T-cell (primary cell): ENCODE measurements around the gene SERPING1. TPM values are rescaled to one million over a fixed set of nuclear protein-coding genes. Genes with fewer than 3 reads are reported as not detected.

Source experiments
- ATAC-seq, 4 experiments: fragments of 200-7000 bp in 3 of 4; fragments of 150-1000 bp in 1 of 4; cut with Tn5 transposase; replicated peaks in 1 of 4; 1 replicate in 3 of 4; 2 replicates in 1 of 4; pipeline ENCODE4 v1.10.0; 2021; ENCODE audit warnings: moderate library complexity in 3 of 4, mild to moderate bottlenecking in 2 of 4, moderate number of reproducible peaks in 1 of 4
- CTCF ChIA-PET, 2 donors: fragments of 300-600 bp; sonication (Branson Sonifier 250); formaldehyde crosslinking; loops; one replicate each; lab custom pipeline; 2022; ENCODE audit warnings: antibody characterized with exemption in 2 of 2; lab: Charles Lee
- POLR2A ChIA-PET, 2 donors: fragments of 300-600 bp; sonication (Branson Sonifier 250); formaldehyde crosslinking; loops; one replicate each; lab custom pipeline; 2022; ENCODE audit warnings: antibody characterized with exemption in 2 of 2; lab: Charles Lee
- DNase-seq, 35 experiments: peaks; one replicate each; pipeline versions ENCODE4 v3.0.0 to v3.0.0-alpha.2; 2013 to 2023
- H3K27ac ChIP-seq: one replicate; pipeline ENCODE4 v1.5.1; 2013; ENCODE audit warnings: low read length
- H3K27me3 ChIP-seq, 2 experiments: replicated peaks in 1 of 2; 1 replicate in 1 of 2; 2 replicates in 1 of 2; pipeline versions ENCODE4 v1.6.1 to v1.7.0; 2013; ENCODE audit warnings: low read length in 1 of 2, mixed read lengths in 1 of 2; ENCODE audit not compliant: control insufficient read depth in 2 of 2, insufficient read depth in 2 of 2; ENCODE audit errors: extremely low read depth in 1 of 2
- H3K36me3 ChIP-seq, 2 donors: 1 replicate in 1 of 2; 2 replicates in 1 of 2; pipeline versions ENCODE4 v1.6.1 to v1.7.0; 2013; ENCODE audit warnings: low read length in 1 of 2; ENCODE audit not compliant: control insufficient read depth in 2 of 2, insufficient read depth in 1 of 2; ENCODE audit errors: extremely low read depth in 1 of 2
- H3K4me1 ChIP-seq, 2 experiments: 1 replicate in 1 of 2; 2 replicates in 1 of 2; pipeline versions ENCODE4 v1.6.1 to v1.7.0; 2013; ENCODE audit warnings: low read length in 2 of 2, mixed read lengths in 1 of 2; ENCODE audit not compliant: insufficient read depth in 2 of 2, control insufficient read depth in 1 of 2; ENCODE audit errors: extremely low read depth in 1 of 2
- H3K4me3 ChIP-seq, 2 donors: 1 replicate in 1 of 2; 2 replicates in 1 of 2; pipeline versions ENCODE4 v1.5.1 to v1.7.0; 2013; ENCODE audit warnings: mild to moderate bottlenecking in 2 of 2, low read length in 1 of 2, moderate library complexity in 1 of 2; ENCODE audit not compliant: control insufficient read depth in 1 of 2; ENCODE audit errors: extremely low read depth in 1 of 2
- H3K9me3 ChIP-seq: 2 replicates; pipeline ENCODE4 v1.7.0; 2013
- H3K27ac Mint-ChIP-seq, 2 donors: one replicate each; pipeline ENCODE4 v1.8.0; 2020 to 2021; ENCODE audit warnings: mild to moderate bottlenecking in 2 of 2, mixed read lengths in 2 of 2
- H3K27me3 Mint-ChIP-seq, 2 donors: one replicate each; pipeline ENCODE4 v1.8.0; 2021 to 2022; ENCODE audit warnings: mixed read lengths in 2 of 2
- H3K36me3 Mint-ChIP-seq: one replicate; pipeline ENCODE4 v1.8.0; 2021; ENCODE audit warnings: mixed read lengths
- H3K4me1 Mint-ChIP-seq, 3 donors: one replicate each; pipeline ENCODE4 v1.8.0; 2020 to 2022; ENCODE audit warnings: mixed read lengths in 3 of 3, mild to moderate bottlenecking in 1 of 3
- H3K4me3 Mint-ChIP-seq, 3 donors: one replicate each; pipeline ENCODE4 v1.8.0; 2020 to 2022; ENCODE audit warnings: mild to moderate bottlenecking in 3 of 3, mixed read lengths in 3 of 3, moderate library complexity in 3 of 3
- H3K9me3 Mint-ChIP-seq, 3 donors: one replicate each; pipeline ENCODE4 v1.8.0; 2020 to 2022; ENCODE audit warnings: mixed read lengths in 3 of 3
- WGBS: methylation state at CpG from one replicate; pipeline ENCODE4 v1.1.5; 2013; ENCODE audit warnings: missing lambda C conversion rate; ENCODE audit not compliant: insufficient coverage; 5-methylcytosine and 5-hydroxymethylcytosine counted together
- total RNA-seq, 35 experiments: library from RNA in 6 of 35; stranded (reverse) in 6 of 35; fragments of 120-200 nt in 1 of 35; gene quantifications; one replicate each; pipeline versions ENCODE4 v1.2.1 to v1.2.4 and lab custom pipeline; 2013 to 2026

SERPING1 gene
- total RNA-seq, 5 donors from 2014 or later (not counting 1 experiment from before 2014, with no cell fraction given): 1.5 to 2.8 (median 1.9) TPM; not detected in 2

- WGBS: 96% methylated on average over 4 of the region's 8 CpGs
- Mint-ChIP-seq H3K9me3 (no peaks in the 10 kb centered on the region), H3K4me3 (no peak overlapping the region), H3K4me1 (peaks cover 11 to 19% (median 18%) of the 10 kb centered on the region in 3 donors), H3K27ac (no peak overlapping the region), H3K36me3 (no peaks in the 10 kb centered on the region), H3K27me3 (peaks cover 9 to 49% of the 10 kb centered on the region in 2 donors)
- no peaks in the 10 kb centered on the region for H3K36me3 ChIP-seq
- H3K9me3 ChIP-seq: no peaks in the 10 kb centered on the region
- no peak overlapping the region for H3K4me3 ChIP-seq
- peaks cover 8 to 26% of the 10 kb centered on the region in 2 experiments for H3K4me1 ChIP-seq
- ATAC-seq (no peak), DNase-seq (no peak)
- no peak overlapping the region for H3K27ac ChIP-seq
- ChIA-PET CTCF (interaction anchor here (0.6 to 1.6 kb wide), 6 partner anchors 9 to 1428 kb away, joined by 3 to 16 read pairs (median 4); no protein-coding TSS in a partner anchor), POLR2A (no interaction called here)
- H3K27me3 ChIP-seq: peaks cover 0 to 50% of the 10 kb centered on the region in 2 experiments
Observed at GRCh38 chr11:57635246-57635645, 37.8 kb downstream of the SERPING1 start.

- DNase-seq: no peak
- peaks cover 11 to 19% (median 19%) of the 10 kb centered on the region in 3 donors for H3K4me1 Mint-ChIP-seq
- POLR2A ChIA-PET: interaction anchor here in 1 of 2 donors (0.7 kb wide), 1 partner anchor 70 kb away, joined by 3 read pairs; the partner anchor contains the start of gene UBE2L6
- no peak overlapping the region for H3K27ac Mint-ChIP-seq
- no peak for ATAC-seq
- no peaks in the 10 kb centered on the region for H3K9me3 Mint-ChIP-seq
- 66% methylated on average over 17 of the region's 18 CpGs for WGBS
- H3K27ac ChIP-seq: no peak overlapping the region
- peak overlapping the region in 1 of 2 donors; percentile 55 for H3K4me3 ChIP-seq
- H3K4me3 Mint-ChIP-seq: peak overlapping the region; percentile 76 to 89 (median 80)
- H3K27me3 Mint-ChIP-seq: peaks cover 9 to 43% of the 10 kb centered on the region in 2 donors
- no peaks in the 10 kb centered on the region for H3K9me3 ChIP-seq
- H3K27me3 ChIP-seq: peaks cover 0 to 47% of the 10 kb centered on the region in 2 experiments
- CTCF ChIA-PET: interaction anchor here in 1 of 2 donors (1.4 kb wide), 1 partner anchor 179 kb away, joined by 3 read pairs; no protein-coding TSS in a partner anchor
- H3K4me1 ChIP-seq: peaks cover 9 to 26% of the 10 kb centered on the region in 2 experiments
- H3K36me3 Mint-ChIP-seq: no peaks in the 10 kb centered on the region
- no peaks in the 10 kb centered on the region for H3K36me3 ChIP-seq
Observed at GRCh38 chr11:57637626-57638004, 40.1 kb downstream of the SERPING1 start.

DNA sequence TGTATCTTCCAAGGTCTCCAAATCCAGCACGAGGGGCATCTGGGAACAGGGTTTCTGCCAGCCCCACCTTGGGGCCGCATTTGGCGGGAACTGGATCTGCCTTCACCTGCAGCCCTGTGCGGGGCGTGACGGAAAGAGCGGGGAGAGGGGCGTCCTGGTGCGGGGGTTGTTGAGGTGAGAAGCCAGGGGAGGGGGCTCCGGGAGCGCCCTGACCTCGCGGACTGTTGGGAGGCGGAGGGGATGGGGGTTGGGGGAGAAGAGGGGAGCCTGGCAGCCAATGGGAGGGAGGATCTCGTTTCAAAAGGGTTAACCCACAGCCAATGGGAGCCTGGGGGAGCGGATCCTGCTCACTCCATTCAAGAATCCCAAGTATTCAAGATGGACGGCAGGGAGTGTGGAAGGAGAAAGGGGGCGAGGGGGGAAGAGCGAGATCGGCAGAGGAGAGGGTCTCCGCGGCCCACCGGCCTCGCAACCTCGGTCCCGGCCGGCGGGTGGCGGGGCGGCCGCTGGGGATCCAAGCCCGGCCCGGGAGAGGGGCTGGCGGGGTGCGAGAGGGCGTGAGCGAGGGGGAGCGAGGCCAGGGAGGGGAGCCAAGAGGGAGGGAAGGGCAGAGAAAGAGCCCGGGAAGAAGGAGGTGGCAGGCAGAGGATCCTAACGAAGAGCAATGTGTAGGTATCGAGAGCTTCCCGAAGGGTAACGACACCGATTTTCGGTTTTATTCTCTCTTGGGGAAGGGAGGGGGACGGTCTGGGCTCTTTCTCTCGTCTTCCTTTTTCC, 40.7 kb downstream of the SERPING1 start:
- H3K4me3 ChIP-seq: peak overlapping the region; percentile 48 to 55
- 8% methylated on average over 35 of the region's 47 CpGs for WGBS
- H3K9me3 ChIP-seq: no peaks in the 10 kb centered on the region
- peaks cover 9 to 26% of the 10 kb centered on the region in 2 experiments for H3K4me1 ChIP-seq
- H3K27ac Mint-ChIP-seq: no peak overlapping the region
- H3K4me3 Mint-ChIP-seq: peak overlapping the region; percentile 76 to 89 (median 80)
- peak in 2 of 35 experiments; percentile 4 to 33 for DNase-seq
- ChIA-PET POLR2A (no interaction called here), CTCF (interaction anchor here (0.6 to 4.9 kb wide), 4 partner anchors 11 to 180 kb away, joined by 3 to 51 read pairs (median 4); partner anchors contain the start of gene UBE2L6 (in 1 of the 2))
- peaks cover 0 to 43% of the 10 kb centered on the region in 2 experiments for H3K27me3 ChIP-seq
- H3K4me1 Mint-ChIP-seq: peaks cover 11 to 19% (median 19%) of the 10 kb centered on the region in 3 donors
- H3K27ac ChIP-seq: no peak overlapping the region
- ATAC-seq: peak; percentile 43 to 54 (median 50)
- no peaks in the 10 kb centered on the region for H3K36me3 Mint-ChIP-seq
- peaks cover 9 to 44% of the 10 kb centered on the region in 2 donors for H3K27me3 Mint-ChIP-seq
- H3K36me3 ChIP-seq: no peaks in the 10 kb centered on the region
- H3K9me3 Mint-ChIP-seq: no peaks in the 10 kb centered on the region

GRCh38 chr11:57638811-57639320, 41.4 kb downstream of the SERPING1 start:
- Histone ChIP-seq H3K27me3 (peaks cover 0 to 40% of the 10 kb centered on the region in 2 experiments), H3K4me3 (peak overlapping the region; percentile 48 to 55), H3K4me1 (peaks cover 9 to 26% of the 10 kb centered on the region in 2 experiments), H3K27ac (no peak overlapping the region), H3K36me3 (no peaks in the 10 kb centered on the region), H3K9me3 (no peaks in the 10 kb centered on the region)
- CTCF ChIA-PET: interaction anchor here (0.6 to 4.9 kb wide), 6 partner anchors 12 to 891 kb away, joined by 3 to 51 read pairs (median 4); partner anchors contain the start of gene UBE2L6 (in 2 of the 2)
- Mint-ChIP-seq H3K36me3 (no peaks in the 10 kb centered on the region), H3K27me3 (peaks cover 12 to 48% of the 10 kb centered on the region in 2 donors), H3K4me3 (peak overlapping the region; percentile 76 to 89 (median 80)), H3K4me1 (peaks cover 11 to 19% (median 19%) of the 10 kb centered on the region in 3 donors), H3K9me3 (no peaks in the 10 kb centered on the region), H3K27ac (no peak overlapping the region)
- POLR2A ChIA-PET: no interaction called here
- DNase-seq (peak in 1 of 35 experiments; percentile 20), ATAC-seq (peak; percentile 36 to 47 (median 39))
- WGBS: under 1% methylated on average over 13 of the region's 19 CpGs

GRCh38 chr11:57639321-57640067, 42.0 kb downstream of the SERPING1 start:
- peaks cover 10 to 42% of the 10 kb centered on the region in 2 donors for H3K27me3 Mint-ChIP-seq
- H3K4me3 ChIP-seq: peak overlapping the region; percentile 48 to 55

More at GRCh38 chr11:57639321-57640067, 42.0 kb downstream of the SERPING1 start:
- H3K36me3 Mint-ChIP-seq: no peaks in the 10 kb centered on the region
- peak overlapping the region; percentile 76 to 89 (median 80) for H3K4me3 Mint-ChIP-seq
- Histone ChIP-seq H3K27ac (no peak overlapping the region), H3K4me1 (peaks cover 9 to 27% of the 10 kb centered on the region in 2 experiments), H3K36me3 (no peaks in the 10 kb centered on the region), H3K27me3 (peaks cover 0 to 37% of the 10 kb centered on the region in 2 experiments), H3K9me3 (no peaks in the 10 kb centered on the region)
- 55% methylated on average over 6 of the region's 15 CpGs for WGBS
- H3K27ac Mint-ChIP-seq: no peak overlapping the region
- ChIA-PET POLR2A (no interaction called here), CTCF (interaction anchor here (0.6 to 4.9 kb wide), 9 partner anchors 12 to 891 kb away, joined by 3 to 51 read pairs (median 4); partner anchors contain the start of gene UBE2L6 (in 2 of the 2))
- no peaks in the 10 kb centered on the region for H3K9me3 Mint-ChIP-seq
- ATAC-seq: peak in 2 of 4 experiments; percentile 25 to 26
- H3K4me1 Mint-ChIP-seq: peaks cover 12 to 19% (median 19%) of the 10 kb centered on the region in 3 donors
- peak in 1 of 35 experiments; percentile 22 for DNase-seq
